Uterus (tissue), 4 donors: ENCODE measurements around the gene NRM. TPM values are rescaled to one million over a fixed set of nuclear protein-coding genes. Genes with fewer than 3 reads are reported as not detected.

Source experiments
- DNase-seq, 2 donors: peaks; one replicate each; pipeline ENCODE4 v3.0.0-alpha.2; 2019 to 2020
- H3K27ac ChIP-seq, 2 donors: fragments of 200-600 bp; sonication (generic); 1 replicate in 1 of 2; 2 replicates in 1 of 2; pipeline ENCODE4 v1.5.1; 2016 to 2018
- H3K27me3 ChIP-seq, 2 donors: fragments of 200-600 bp; sonication (generic); one replicate each; pipeline ENCODE4 v1.5.1; 2018 to 2019; ENCODE audit warnings: control low read depth in 1 of 2
- H3K36me3 ChIP-seq, 2 donors: fragments of 200-600 bp; sonication (generic); one replicate each; pipeline ENCODE4 v1.5.1; 2019; ENCODE audit warnings: control low read depth in 1 of 2
- H3K4me1 ChIP-seq, 2 donors: fragments of 200-600 bp; sonication (generic); one replicate each; pipeline ENCODE4 v1.5.1; 2018 to 2019; ENCODE audit warnings: control low read depth in 1 of 2
- H3K4me3 ChIP-seq, 2 donors: fragments of 200-600 bp; sonication (generic); 1 replicate in 1 of 2; 2 replicates in 1 of 2; pipeline ENCODE4 v1.5.1; 2018 to 2019; ENCODE audit warnings: mild to moderate bottlenecking in 1 of 2
- H3K9me3 ChIP-seq, 2 donors: fragments of 200-600 bp; sonication (generic); one replicate each; pipeline ENCODE4 v1.5.1; 2019; ENCODE audit warnings: control low read depth in 1 of 2
- POLR2A ChIP-seq, 2 donors: fragments of 450-650 bp; IDR thresholded peaks; one replicate each; pipeline ENCODE4 v1.6.1; 2016; ENCODE audit warnings: antibody characterized with exemption in 2 of 2, mild to moderate bottlenecking in 1 of 2, moderate library complexity in 1 of 2
- intact Hi-C: fragments of 100-400 bp; cut with DNase I; formaldehyde crosslinking; loops from one replicate; pipeline ENCODE4 v1.15.1; 2023; ENCODE audit warnings: low total_unique reads
- total RNA-seq, 4 donors: library from RNA; depleted of rRNA in 3 of 4; stranded (reverse); fragments of >200 nt in 3 of 4; gene quantifications; one replicate each; pipeline versions ENCODE4 v1.1.0 to v1.2.4, GENCODE V29; 2014 to 2023
- TF ChIP-seq, protein P1 (sequence below), 4 experiments: fragments of 200-600 bp in 2 of 4; fragments of 450-650 bp in 2 of 4; sonication (generic) in 2 of 4; IDR thresholded peaks; one replicate each; pipeline ENCODE4 v1.5.1; 2016 to 2019; ENCODE audit warnings: antibody characterized with exemption in 4 of 4, mild to moderate bottlenecking in 2 of 4, moderate library complexity in 1 of 4
- donor health status: DM: yes; HTN: yes; CAD: no.

Gene NRM
- total RNA-seq, 4 donors from 2014 or later = 0.59 to 29.3 (median 5.4) TPM

DNA sequence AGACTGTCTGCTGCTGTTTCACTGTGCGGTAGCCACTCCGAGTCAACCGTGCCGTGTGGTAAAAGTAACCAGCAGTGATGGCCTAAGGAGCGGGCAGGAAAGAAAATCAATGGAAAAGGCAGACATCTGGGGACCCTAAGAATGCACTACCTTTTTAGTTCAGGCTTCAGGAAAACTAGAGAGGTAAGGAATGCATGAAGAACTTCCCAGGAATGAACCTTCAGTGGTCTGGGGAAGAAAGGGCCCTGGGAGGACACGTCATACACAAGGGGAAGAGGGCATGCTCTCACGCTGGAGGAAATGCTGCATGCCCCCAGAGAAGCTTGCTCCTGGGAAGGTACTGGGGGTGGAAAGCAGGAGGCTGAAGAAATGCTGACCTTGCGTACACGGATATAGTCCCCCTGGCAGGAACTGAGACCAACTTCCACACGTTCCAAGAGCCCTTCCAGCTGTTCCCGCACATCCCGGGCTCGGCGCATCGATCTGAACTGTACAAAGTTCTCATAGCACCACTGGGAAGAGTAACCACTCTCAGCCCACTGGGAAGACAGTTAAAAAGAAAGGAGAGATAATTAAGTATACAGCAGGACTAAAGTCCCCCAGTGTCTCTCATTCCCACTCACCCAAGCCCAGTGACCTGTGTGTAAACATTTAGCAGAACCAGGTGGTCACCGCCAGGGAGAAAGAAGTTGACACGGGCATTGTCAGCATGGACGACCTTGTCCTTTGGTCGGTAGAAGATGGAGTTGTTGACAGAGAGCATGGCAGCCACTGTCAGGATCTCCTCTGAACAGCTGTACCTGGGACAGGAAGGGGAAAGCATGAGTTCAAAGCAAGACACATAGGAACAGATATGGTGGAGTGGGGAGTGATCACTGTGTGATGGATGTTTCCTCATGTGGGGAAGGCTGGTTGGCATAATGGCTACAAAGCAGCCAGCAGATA lies 35.7 kb downstream of the NRM start:
- TF ChIP-seq, protein P1, sequence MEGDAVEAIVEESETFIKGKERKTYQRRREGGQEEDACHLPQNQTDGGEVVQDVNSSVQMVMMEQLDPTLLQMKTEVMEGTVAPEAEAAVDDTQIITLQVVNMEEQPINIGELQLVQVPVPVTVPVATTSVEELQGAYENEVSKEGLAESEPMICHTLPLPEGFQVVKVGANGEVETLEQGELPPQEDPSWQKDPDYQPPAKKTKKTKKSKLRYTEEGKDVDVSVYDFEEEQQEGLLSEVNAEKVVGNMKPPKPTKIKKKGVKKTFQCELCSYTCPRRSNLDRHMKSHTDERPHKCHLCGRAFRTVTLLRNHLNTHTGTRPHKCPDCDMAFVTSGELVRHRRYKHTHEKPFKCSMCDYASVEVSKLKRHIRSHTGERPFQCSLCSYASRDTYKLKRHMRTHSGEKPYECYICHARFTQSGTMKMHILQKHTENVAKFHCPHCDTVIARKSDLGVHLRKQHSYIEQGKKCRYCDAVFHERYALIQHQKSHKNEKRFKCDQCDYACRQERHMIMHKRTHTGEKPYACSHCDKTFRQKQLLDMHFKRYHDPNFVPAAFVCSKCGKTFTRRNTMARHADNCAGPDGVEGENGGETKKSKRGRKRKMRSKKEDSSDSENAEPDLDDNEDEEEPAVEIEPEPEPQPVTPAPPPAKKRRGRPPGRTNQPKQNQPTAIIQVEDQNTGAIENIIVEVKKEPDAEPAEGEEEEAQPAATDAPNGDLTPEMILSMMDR (IDR thresholded peaks at IDR 0.05) = no peak
- TF ChIP-seq POLR2A (IDR thresholded peaks at IDR 0.05) = no peak
- Histone ChIP-seq H3K9me3 (no peaks in the 10 kb centered on the region), H3K4me1 (no peaks in the 10 kb centered on the region), H3K36me3 (no peaks in the 10 kb centered on the region), H3K27ac (no peak overlapping the region), H3K27me3 (no peaks in the 10 kb centered on the region), H3K4me3 (no peak overlapping the region)
- no peak for DNase-seq
- intact Hi-C loops = no loop called here

DNA sequence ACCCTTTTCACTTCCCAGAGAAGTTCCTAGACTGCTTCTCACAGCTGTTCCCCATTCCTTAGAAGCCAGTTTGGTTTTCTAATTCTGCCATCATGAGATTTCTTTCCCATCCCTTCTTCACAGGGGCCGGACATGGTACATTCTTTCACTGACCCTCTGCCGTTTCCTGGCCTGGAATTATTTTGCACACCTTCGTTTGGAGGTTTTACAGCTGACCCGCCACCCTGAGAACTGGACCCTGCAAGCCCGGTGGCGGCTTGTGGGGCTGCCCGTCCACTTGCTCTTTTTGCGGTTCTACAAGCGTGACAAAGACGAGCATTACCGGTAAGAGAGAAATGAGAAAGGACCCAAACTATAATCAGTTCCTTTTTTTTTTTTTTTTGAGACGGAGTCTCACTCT lies 39.6 kb downstream of the NRM start:
- DNase-seq = no peak
- TF ChIP-seq POLR2A (IDR thresholded peaks at IDR 0.05) = no peak
- TF ChIP-seq, protein P1 (IDR thresholded peaks at IDR 0.05) = no peak
- H3K4me3 ChIP-seq = no peak overlapping the region
- no peak overlapping the region for H3K27ac ChIP-seq
- peaks cover 4 to 6% of the 10 kb centered on the region in 2 donors for H3K4me1 ChIP-seq
- H3K27me3 ChIP-seq = no peaks in the 10 kb centered on the region
- H3K9me3 ChIP-seq = no peaks in the 10 kb centered on the region
- H3K36me3 ChIP-seq = no peaks in the 10 kb centered on the region
- intact Hi-C loops = no loop called here

DNA sequence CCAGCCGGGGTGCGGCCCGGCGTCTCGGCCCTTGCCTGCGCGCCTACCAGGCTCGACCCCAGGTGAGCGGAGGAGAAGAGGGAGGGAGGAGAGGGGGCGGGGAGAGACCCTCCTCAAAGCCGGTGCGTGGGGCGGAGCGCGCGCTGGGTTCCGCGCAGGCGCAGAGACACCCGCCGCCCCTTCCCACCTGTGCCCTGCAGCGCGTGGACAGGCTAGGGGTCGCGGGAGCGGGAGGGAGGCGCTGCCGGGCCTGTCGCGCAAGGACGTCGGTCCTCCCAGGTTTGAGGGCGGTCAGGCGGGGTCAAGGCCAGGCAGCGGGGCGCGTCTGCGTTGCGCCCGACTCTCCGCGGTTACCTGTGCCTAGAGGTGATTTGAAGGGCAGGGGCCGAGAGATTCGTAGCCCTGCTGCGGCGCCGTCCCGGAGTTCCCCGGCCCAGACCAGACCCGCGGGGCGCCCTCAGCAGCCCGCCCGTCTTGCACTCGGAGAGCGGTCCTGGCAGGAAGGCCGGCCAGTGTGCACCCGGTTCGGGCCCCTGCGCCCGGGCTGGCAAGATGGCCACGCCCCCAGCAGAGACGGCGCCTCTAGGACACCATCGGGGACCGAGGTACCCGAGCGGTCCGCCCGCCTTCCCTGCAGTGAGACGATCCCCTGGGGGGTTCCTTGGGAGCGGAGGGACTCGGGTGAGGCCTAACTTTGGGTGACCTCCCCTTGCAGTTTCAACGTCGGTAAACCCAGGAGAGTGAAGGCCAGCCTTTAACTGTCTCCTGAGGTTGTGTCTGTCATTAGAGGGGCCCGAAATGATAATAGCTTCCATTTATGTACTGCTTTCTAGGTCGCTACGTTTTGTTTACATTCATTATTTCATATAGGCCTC lies 43.3 kb downstream of the NRM start:
- Histone ChIP-seq H3K27me3 (no peaks in the 10 kb centered on the region), H3K9me3 (no peaks in the 10 kb centered on the region), H3K4me1 (peaks cover 4 to 6% of the 10 kb centered on the region in 2 donors), H3K27ac (peak overlapping the region; percentile 92 to 95), H3K36me3 (no peaks in the 10 kb centered on the region), H3K4me3 (peak overlapping the region; percentile 74 to 99)
- peak in 1 of 2 donors; percentile 10 for TF ChIP-seq POLR2A (IDR thresholded peaks at IDR 0.05)
- TF ChIP-seq, protein P1 (IDR thresholded peaks at IDR 0.05) = no peak
- intact Hi-C loops = no loop called here
- peak; percentile 49 to 64 for DNase-seq

DNA sequence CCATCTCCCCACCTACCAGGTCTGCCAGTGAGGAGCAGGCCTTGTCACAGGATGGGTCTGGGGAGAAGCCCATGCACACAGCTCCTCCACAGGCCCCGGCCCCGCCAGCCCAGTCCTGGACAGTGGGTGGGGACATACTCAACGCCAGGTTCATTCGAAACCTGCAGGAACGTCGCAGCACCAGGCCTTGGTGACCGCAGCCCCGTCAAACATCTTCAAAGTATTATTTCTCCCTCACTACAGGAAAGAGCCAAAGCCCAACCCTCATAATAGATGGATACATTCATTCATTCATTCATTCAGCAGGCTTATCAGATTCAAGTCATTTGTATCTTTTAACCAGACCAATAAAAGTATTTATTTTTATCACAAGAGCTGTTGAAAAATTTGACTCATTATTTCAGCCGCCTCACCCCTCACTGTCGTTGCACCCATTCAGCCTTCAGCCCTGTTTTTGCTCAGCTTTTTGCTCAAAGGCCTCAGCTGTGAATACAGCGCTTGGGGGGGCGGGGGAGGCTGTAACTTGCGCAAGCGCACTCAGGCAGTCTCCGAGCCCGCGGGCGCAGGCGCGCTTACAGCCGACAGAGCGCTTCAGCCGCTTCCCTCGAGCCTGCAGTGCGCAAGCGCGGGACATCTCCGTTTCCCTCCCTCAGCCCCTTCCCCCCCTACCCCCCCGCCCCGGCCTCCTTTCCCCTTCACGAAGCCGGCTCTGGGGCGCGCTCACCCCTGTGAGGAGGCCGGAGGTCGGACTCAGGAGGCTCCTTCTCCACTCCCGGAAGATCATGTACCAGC lies 44.1 kb downstream of the NRM start, which contains the start of gene C6orf136:
Gene C6orf136 (plus strand): TSS at position 684 of the 792 bp plus-strand sequence. CDS start 99 bp downstream, at position 783.
- no peaks in the 10 kb centered on the region for H3K36me3 ChIP-seq
- peaks cover 4 to 6% of the 10 kb centered on the region in 2 donors for H3K4me1 ChIP-seq
- TF ChIP-seq, protein P1 (IDR thresholded peaks at IDR 0.05) = no peak
- TF ChIP-seq POLR2A (IDR thresholded peaks at IDR 0.05) = no peak
- intact Hi-C loops = no loop called here
- no peaks in the 10 kb centered on the region for H3K27me3 ChIP-seq
- peak within 1 kb of the TSS; percentile 74 to 99 for H3K4me3 ChIP-seq
- peak within 1 kb of the TSS; percentile 92 to 95 for H3K27ac ChIP-seq
- DNase-seq = peak; percentile 92 to 93
- H3K9me3 ChIP-seq = no peaks in the 10 kb centered on the region
